DOHH2 (cell line): ENCODE measurements around the gene OVCA2.

Source experiments
- H3F3A ChIP-seq: fragments of 200-600 bp; sonication (generic), shearing (Covaris generic); 2 replicates; pipeline ENCODE4 v1.6.0; 2016; ENCODE audit warnings: antibody characterized with exemption, mild to moderate bottlenecking; ENCODE audit not compliant: control insufficient read depth, insufficient read depth
- H3K27ac ChIP-seq: fragments of 200-600 bp; sonication (generic); 2 replicates; pipeline ENCODE4 v1.5.1; 2014; ENCODE audit warnings: low read depth, mild to moderate bottlenecking, low read length, moderate library complexity
- H3K27me3 ChIP-seq: fragments of 200-600 bp; sonication (generic); 2 replicates; pipeline ENCODE4 v1.6.1; 2014; ENCODE audit warnings: mild to moderate bottlenecking, low read length, mixed read lengths; ENCODE audit not compliant: control insufficient read depth
- H3K36me3 ChIP-seq: fragments of 200-600 bp; sonication (generic); 2 replicates; pipeline ENCODE4 v1.6.1; 2014; ENCODE audit warnings: mild to moderate bottlenecking, low read length, moderate library complexity, mixed read lengths; ENCODE audit not compliant: control insufficient read depth
- H3K4me1 ChIP-seq: fragments of 200-600 bp; sonication (generic); 2 replicates; pipeline ENCODE4 v1.6.1; 2014; ENCODE audit warnings: mild to moderate bottlenecking, low read length, mixed read lengths; ENCODE audit not compliant: control insufficient read depth
- H3K4me2 ChIP-seq: fragments of 200-600 bp; sonication (generic); 2 replicates; pipeline ENCODE4 v1.6.0; 2014; ENCODE audit warnings: mild to moderate bottlenecking, low read length, moderate library complexity
- H3K4me3 ChIP-seq: fragments of 200-600 bp; sonication (generic); 2 replicates; pipeline ENCODE4 v1.5.1; 2014; ENCODE audit warnings: mild to moderate bottlenecking, low read length, mixed read lengths
- H3K79me2 ChIP-seq: fragments of 200-600 bp; sonication (generic); 2 replicates; pipeline ENCODE4 v1.6.1; 2014; ENCODE audit warnings: mild to moderate bottlenecking, low read length, mixed read lengths; ENCODE audit not compliant: control insufficient read depth
- H3K9me2 ChIP-seq: fragments of 200-600 bp; sonication (generic); replicated peaks from 2 replicates; pipeline ENCODE4 v1.6.1; 2014; ENCODE audit warnings: mild to moderate bottlenecking, low read length, mixed read lengths; ENCODE audit not compliant: control insufficient read depth
- H3K9me3 ChIP-seq: fragments of 200-600 bp; sonication (generic); 2 replicates; pipeline ENCODE4 v1.6.1; 2014; ENCODE audit warnings: antibody characterized with exemption, low read length, mixed read lengths; ENCODE audit not compliant: control insufficient read depth, insufficient read depth
- H4K20me1 ChIP-seq: fragments of 200-600 bp; sonication (generic); 2 replicates; pipeline ENCODE4 v1.6.0; 2014; ENCODE audit warnings: low read depth, mild to moderate bottlenecking, antibody characterized with exemption, low read length, moderate library complexity; ENCODE audit not compliant: control insufficient read depth, insufficient read depth
- CTCF ChIP-seq: fragments of 200-600 bp; sonication (generic); IDR thresholded peaks from one replicate; pipeline ENCODE4 v1.5.1; 2014; ENCODE audit warnings: antibody characterized with exemption, mild to moderate bottlenecking, low read depth, low read length; ENCODE audit not compliant: poor library complexity, severe bottlenecking
- EZH2phosphoT487 ChIP-seq: fragments of 200-600 bp; sonication (generic); IDR thresholded peaks from 2 replicates; pipeline ENCODE4 v1.6.1; 2017; ENCODE audit warnings: borderline replicate concordance, mild to moderate bottlenecking, antibody characterized with exemption, low read length, moderate library complexity, mixed read lengths

The OVCA2 gene

GRCh38 chr17:2063261-2064146, 21.7 kb downstream of the OVCA2 start:
- no peak overlapping the region for H3K4me2 ChIP-seq
- no peak overlapping the region for H3K27ac ChIP-seq
- H4K20me1 ChIP-seq, result peaks cover 2% of the 10 kb centered on the region
- H3K27me3 ChIP-seq, result peaks cover 13% of the 10 kb centered on the region
- H3K79me2 ChIP-seq, result no peaks in the 10 kb centered on the region
- H3K9me3 ChIP-seq, result no peaks in the 10 kb centered on the region
- H3F3A ChIP-seq, result no peaks in the 10 kb centered on the region
- TF ChIP-seq EZH2phosphoT487, result no peak
- TF ChIP-seq CTCF, result no peak
- H3K4me3 ChIP-seq, result no peak overlapping the region
- H3K9me2 ChIP-seq, result no peaks in the 10 kb centered on the region
- H3K36me3 ChIP-seq, result peaks cover 10% of the 10 kb centered on the region
- H3K4me1 ChIP-seq, result peaks cover 17% of the 10 kb centered on the region

- Histone ChIP-seq H3K9me2 (no peaks in the 10 kb centered on the region), H3K4me1 (peaks cover 14% of the 10 kb centered on the region), H3K27ac (no peak overlapping the region), H3K36me3 (peaks cover 13% of the 10 kb centered on the region), H3K4me2 (no peak overlapping the region), H3K9me3 (no peaks in the 10 kb centered on the region), H4K20me1 (peaks cover 2% of the 10 kb centered on the region), H3K79me2 (no peaks in the 10 kb centered on the region), H3F3A (no peaks in the 10 kb centered on the region), H3K27me3 (peaks cover 7% of the 10 kb centered on the region), H3K4me3 (no peak overlapping the region)
- TF ChIP-seq EZH2phosphoT487, result no peak
- TF ChIP-seq CTCF, result no peak
Observed at GRCh38 chr17:2064147-2064489, 22.3 kb downstream of the OVCA2 start.

- Histone ChIP-seq H3F3A (no peaks in the 10 kb centered on the region), H3K4me3 (no peak overlapping the region), H3K79me2 (no peaks in the 10 kb centered on the region), H3K9me3 (no peaks in the 10 kb centered on the region), H3K27ac (no peak overlapping the region), H4K20me1 (peaks cover 1% of the 10 kb centered on the region), H3K27me3 (peaks cover 3% of the 10 kb centered on the region), H3K36me3 (peaks cover 13% of the 10 kb centered on the region), H3K9me2 (no peaks in the 10 kb centered on the region), H3K4me2 (no peak overlapping the region), H3K4me1 (peaks cover 11% of the 10 kb centered on the region)
- TF ChIP-seq EZH2phosphoT487 (no peak), CTCF (no peak)
Observed at GRCh38 chr17:2064520-2064971, 22.7 kb downstream of the OVCA2 start.
